ENCODE results near the gene DRC3.

DRC3 gene

DNA sequence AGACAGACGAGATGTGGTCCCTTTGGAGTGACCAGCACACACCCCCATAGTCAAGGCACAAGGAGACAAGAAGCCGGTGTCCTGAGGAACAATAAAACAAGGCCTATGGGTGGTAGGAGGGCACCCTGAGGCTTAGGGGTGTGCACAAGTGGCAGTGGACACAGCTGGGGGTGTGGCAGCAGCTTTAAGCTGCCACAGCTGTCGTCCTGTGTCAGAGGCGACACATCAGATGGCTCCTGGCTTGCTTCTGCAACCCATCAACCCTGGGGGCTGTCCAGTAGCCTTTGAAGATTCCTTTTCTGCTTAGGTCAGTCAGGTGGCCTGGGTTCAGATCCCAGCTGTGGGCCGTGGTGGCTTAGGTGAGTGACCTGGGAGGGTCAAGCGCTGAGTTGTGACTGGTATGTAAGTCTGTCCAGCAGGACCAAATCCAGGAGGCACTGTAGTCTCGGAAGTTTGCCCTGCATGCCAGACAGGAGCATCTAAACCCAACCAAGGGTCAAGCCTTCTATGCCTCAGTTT lies 15.8 kb downstream of the DRC3 start:
- no peak for DNase-seq (ENCODE audit: low read depth in 2 of 2)
- TF ChIP-seq, protein P1, sequence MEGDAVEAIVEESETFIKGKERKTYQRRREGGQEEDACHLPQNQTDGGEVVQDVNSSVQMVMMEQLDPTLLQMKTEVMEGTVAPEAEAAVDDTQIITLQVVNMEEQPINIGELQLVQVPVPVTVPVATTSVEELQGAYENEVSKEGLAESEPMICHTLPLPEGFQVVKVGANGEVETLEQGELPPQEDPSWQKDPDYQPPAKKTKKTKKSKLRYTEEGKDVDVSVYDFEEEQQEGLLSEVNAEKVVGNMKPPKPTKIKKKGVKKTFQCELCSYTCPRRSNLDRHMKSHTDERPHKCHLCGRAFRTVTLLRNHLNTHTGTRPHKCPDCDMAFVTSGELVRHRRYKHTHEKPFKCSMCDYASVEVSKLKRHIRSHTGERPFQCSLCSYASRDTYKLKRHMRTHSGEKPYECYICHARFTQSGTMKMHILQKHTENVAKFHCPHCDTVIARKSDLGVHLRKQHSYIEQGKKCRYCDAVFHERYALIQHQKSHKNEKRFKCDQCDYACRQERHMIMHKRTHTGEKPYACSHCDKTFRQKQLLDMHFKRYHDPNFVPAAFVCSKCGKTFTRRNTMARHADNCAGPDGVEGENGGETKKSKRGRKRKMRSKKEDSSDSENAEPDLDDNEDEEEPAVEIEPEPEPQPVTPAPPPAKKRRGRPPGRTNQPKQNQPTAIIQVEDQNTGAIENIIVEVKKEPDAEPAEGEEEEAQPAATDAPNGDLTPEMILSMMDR (IDR thresholded peaks at IDR 0.05; ENCODE audit: low read depth, low read length): no peak
- H3K4me3 ChIP-seq (replicated peaks in 1 of 2; ENCODE audit: low read depth in 2 of 2, low read length in 2 of 2): no peak overlapping the region

DNA sequence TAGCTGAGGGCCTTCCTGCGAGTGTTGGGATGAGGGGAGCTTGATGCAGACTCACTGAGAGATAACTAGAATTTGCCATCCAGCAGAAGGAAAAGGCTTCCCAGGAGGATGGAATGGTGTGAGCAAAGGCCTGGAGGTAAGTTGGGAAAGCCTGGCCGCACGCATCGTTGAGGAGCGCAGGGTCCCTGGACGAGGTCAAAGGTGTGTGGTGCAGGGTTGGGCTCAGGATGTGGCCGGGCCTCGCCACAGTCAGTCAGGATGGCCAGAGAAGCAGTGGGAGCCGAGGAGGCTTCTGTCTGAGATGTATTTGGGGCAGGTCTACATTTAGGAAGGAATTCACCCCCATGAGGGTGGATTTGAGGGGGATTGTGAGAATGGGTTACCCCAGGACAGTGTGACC lies 16.4 kb downstream of the DRC3 start:
- H3K4me3 ChIP-seq (replicated peaks in 1 of 2; ENCODE audit: low read depth in 2 of 2, low read length in 2 of 2): no peak overlapping the region
- TF ChIP-seq, protein P1 (IDR thresholded peaks at IDR 0.05; ENCODE audit: low read depth, low read length): no peak
- no peak for DNase-seq (ENCODE audit: low read depth in 2 of 2)

DNA sequence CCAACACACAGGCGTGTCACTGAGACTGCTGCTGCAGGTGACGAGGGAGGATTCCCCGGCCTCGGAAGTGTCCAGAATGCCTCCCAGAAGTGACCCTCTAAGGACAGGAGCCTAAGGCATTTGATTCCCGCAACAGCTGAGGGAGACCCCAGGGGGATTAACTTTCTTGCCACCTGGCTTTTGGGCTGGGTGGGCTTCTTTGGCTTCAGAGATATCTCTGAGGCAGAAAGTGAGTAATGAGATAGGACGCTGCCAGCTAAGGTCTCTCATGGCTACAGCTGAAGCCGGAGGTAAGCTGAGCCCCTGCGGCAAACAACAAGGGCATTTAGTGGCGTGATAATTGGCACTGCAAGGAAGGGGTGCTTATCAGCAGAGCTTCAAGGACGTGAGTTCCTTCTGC lies 17.0 kb downstream of the DRC3 start:
- H3K4me3 ChIP-seq (replicated peaks in 1 of 2; ENCODE audit: low read depth in 2 of 2, low read length in 2 of 2): no peak overlapping the region
- TF ChIP-seq, protein P1 (IDR thresholded peaks at IDR 0.05; ENCODE audit: low read depth, low read length): no peak

DNA sequence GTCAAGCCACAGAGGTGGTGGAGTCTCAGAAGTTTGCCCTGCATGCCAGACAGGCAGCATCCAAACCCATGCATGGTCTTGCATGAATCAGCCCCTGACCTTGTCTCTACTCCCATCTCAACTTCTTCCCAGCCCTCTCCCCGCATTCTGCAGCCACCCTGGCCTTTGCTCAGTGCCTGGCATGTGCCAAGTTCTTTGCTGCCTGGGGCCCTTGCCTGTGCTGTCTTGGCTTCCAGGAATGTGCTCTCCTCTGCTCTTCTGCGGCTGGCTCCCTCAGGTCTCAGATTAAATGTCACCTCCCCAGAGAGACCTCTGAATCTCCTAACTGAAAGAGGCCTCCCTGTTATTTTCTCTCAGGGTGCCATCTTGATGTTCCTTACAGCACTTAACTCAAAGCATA lies 17.6 kb downstream of the DRC3 start:
- no peak for DNase-seq (ENCODE audit: low read depth in 2 of 2)
- TF ChIP-seq, protein P1 (IDR thresholded peaks at IDR 0.05; ENCODE audit: low read depth, low read length): no peak

More for the DNA sequence above, 17.0 kb downstream of the DRC3 start:
- DNase-seq (ENCODE audit: low read depth in 2 of 2): no peak

DNA sequence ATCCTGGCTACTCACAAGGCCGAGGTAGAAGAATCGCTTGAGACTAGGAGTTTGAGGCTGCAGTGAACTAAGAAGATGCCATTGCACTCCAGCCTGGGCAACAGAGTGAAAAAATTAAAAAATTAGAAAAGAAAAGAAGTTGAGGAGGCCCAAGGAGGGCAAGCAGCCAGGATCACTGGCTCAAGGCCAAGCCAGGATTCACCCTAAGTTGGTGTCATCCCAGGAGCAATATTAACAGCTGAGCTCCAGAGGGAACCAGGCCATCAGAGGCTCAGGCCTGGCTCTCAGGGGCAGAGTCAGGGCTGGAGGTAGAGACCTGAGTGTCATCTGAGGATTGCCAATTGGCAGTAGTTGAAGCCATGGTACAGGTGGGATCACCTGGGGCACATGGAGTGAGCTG lies 20.7 kb downstream of the DRC3 start:
- no peak overlapping the region for H3K4me3 ChIP-seq (replicated peaks in 1 of 2; ENCODE audit: low read depth in 2 of 2, low read length in 2 of 2)
- TF ChIP-seq, protein P1 (IDR thresholded peaks at IDR 0.05; ENCODE audit: low read depth, low read length): no peak
- no peak for DNase-seq (ENCODE audit: low read depth in 2 of 2)

More for the DNA sequence above, 17.6 kb downstream of the DRC3 start:
- no peak overlapping the region for H3K4me3 ChIP-seq (replicated peaks in 1 of 2; ENCODE audit: low read depth in 2 of 2, low read length in 2 of 2)

DNA sequence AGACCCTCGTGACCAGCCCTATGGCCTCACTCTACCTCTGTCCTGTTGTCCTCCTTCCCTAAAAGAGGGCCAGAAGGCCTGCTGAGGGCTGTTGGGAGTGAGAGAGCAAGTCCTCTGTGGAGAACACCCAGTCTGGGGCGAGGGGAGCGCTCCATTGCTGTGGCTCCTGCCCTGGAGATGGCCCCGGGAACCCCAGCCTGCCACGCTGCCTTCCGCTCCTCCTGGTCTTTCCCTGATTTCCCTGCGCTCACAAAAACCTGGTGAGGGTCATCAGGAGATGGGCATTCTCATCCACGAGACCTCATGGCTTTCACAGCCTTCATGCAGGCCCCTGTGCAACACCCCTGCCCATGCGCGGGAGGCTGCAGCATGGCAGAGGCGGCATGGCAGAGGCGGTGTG lies 21.2 kb downstream of the DRC3 start:
- no peak overlapping the region for H3K4me3 ChIP-seq (replicated peaks in 1 of 2; ENCODE audit: low read depth in 2 of 2, low read length in 2 of 2)
- DNase-seq (ENCODE audit: low read depth in 2 of 2): no peak
- TF ChIP-seq, protein P1 (IDR thresholded peaks at IDR 0.05; ENCODE audit: low read depth, low read length): no peak

All from cardiac fibroblast (primary cell).